NCI-H2081 treated with DMSO at 0.1 percent for 48 hours (cell line): Measurements from ENCODE around the gene GEMIN2.
"Not testable (repeated sequence)": the region's sequence is repeated elsewhere in the genome, so short reads cannot be mapped to it uniquely, and the experiment has no call there.

Experiments
- DNase-seq: peaks from one replicate; lab custom pipeline; 2025; lab: John Stamatoyannopoulos, UW

Gene GEMIN2

GRCh38 chr14:39113685-39114072, 444 bp upstream of the GEMIN2 start:
- DNase-seq, result no peak

DNA sequence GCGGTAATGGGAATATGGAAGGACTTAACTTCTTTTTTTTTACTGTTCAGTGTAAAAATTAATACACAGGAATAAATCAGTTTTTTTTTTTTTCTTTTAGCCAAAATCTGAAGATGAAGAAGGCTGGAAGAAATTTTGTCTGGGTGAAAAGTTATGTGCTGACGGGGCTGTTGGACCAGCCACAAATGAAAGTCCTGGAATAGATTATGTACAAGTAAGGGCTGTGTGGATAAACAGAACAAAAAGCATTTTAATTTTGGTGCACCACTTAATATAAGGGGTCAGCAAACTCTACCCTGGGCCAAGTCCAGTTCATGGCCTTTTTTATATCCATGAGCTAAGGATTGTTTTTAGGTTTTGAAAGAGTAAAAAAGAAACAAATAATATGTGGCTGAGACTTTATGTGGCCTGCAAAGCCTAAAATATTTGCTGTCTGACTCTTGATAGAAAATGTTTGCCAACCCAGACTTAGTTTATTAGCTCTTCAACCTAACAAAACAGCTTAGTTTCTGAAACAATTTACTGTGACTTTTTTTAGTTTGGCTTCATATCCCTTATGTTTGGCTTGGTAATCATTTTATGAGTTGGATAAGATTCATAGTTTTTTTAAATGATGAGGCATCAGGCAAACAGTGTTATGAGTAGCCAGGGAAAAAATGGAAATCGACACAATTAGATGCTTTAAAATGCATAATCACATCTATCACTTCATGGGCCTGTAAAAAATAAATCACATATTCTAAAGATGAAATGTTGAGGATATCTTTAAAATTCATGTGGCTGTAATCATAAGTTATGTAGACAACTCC, 8.4 kb downstream of the GEMIN2 start:
- DNase-seq, result no peak

DNA sequence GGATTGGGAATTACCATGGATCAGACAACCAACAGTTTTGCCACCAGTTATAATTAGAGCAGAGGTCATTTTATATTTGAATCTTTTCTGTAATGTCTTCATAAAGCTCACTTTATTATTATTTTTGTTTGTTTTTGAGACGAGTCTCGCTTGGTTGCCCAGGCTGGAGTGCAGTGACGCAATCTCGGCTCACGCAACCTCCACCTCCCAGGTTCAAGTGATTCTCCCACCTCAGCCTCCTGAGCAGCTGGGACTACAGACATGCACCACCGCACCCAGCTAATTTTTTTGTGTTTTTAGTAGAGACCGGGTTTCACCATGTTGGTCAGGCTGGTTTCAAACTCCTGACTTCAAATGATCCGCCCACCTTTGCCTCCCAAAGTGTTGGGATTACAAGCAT, 23.7 kb downstream of the GEMIN2 start:
- DNase-seq, result not testable (repeated sequence)

DNA sequence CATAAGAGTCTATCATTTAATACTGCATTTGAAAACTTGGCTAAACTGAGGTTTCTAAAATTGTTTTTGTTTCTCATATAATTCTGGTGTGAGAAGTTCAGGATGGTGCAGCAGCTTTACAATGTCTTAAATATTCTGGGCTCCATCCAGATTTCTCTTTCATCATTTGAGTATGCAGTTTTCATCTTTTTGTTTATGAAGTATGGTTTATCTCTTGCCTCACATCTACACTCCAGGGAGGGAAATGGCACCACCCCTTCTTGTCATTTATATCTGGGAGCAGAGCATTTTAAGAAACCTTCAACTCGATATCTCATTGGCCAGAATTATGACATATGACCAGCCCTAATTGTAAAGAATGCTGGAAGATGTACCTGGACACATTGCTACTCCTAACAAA, 24.3 kb downstream of the GEMIN2 start:
- no peak for DNase-seq

DNA sequence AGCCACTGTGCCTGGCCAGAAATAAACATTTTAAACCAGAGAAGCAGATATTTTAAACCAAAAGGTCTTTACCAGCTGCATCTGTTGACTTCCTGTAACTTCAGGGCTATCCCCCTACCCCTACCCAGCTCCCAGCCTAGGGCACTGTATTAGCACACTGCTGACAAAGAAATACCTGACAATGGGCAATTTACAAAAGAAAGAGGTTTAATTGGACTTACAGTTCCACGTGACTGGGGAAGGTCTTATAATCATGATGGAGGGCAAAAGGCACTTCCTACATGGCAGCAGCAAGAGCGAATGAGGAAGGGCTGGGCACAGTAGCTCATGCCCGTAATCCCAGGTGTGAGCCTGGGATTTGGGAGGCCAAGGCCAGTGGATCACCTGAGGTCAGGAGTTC, 26.0 kb downstream of the GEMIN2 start:
- no peak for DNase-seq

- DNase-seq, result not testable (repeated sequence)
Observed at GRCh38 chr14:39141623-39142022, 27.5 kb downstream of the GEMIN2 start.

DNA sequence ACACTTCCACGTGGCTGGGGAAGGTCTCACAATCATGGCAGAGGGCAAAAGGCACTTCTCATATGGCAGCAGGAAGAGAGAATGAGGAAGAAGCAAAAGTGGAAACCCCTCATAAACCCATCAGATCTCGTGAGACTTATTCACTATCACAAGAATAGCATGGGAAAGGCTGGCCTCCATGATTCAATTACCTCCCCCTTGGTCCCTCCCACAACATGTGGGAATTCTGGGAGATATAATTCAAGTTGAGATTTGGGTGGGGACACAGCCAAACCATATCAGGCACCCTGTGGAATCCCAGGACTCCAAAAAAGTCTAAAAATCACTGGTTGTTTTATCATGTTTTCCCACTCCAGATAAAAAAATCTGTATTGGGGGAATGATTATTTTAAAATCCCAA, 29.1 kb downstream of the GEMIN2 start:
- DNase-seq, result not testable (repeated sequence)

GRCh38 chr14:39145266-39145966, 31.3 kb downstream of the GEMIN2 start:
- no peak for DNase-seq

DNA sequence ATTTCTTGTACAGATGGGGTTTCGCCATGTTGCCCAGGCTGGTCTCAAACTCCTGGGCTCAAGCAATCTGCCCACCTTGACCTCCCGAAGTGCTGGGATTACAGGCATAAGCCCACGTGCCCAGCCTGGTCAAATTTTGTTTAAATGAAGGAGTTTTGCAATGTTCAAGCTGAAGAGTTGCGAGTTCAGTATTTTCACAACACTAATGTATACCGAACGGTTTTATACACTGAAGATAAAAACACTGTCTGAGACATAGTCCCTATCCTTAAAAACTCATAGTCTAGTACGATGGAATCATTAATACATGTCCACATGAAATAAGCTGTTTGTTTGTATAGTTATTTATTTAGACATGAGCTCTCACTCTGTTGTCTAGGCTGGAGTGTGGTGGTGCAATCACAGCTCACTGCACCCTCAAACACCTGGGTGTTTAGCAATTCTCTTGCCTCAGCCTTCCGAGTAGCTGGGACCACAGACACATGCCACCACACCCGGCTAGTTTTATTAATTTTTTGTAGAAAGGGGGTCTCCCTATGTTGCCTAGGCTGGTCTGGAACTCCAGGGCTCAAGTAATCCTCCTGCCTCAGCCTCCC, 40.6 kb downstream of the GEMIN2 start:
- no peak for DNase-seq

GRCh38 chr14:39157491-39157890, 43.4 kb downstream of the GEMIN2 start:
- no peak for DNase-seq

DNA sequence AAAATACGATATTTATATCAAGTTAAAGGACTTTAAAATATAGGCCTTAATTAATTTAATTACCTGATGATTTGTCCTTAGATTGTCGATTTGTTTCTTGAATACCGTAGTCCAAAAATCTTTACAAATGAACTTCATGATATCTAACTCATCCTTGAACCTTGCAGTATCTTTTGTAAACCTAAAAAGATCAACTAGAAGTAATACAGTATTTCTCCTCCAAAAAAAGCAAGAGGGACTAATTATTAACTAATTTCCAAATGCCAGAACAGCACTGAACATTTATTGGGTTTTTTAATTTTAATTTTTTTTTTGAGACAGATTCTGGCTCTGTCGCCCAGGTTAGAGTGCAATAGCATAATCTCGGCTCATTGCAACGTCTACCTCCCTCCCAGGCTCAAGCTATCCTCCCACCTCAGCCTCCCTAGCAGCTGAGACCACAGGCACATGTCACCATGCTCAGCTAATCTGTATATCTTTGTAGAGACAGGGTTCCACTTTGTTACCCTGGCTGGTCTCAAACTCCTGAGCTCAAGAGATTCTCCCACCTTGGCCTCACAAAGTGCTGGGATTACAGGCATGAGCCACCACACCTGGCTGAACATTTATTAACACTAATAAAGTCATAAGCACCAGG, 44.2 kb downstream of the GEMIN2 start:
- no peak for DNase-seq

GRCh38 chr14:39160494-39160893, 46.4 kb downstream of the GEMIN2 start:
- DNase-seq, result no peak

DNA sequence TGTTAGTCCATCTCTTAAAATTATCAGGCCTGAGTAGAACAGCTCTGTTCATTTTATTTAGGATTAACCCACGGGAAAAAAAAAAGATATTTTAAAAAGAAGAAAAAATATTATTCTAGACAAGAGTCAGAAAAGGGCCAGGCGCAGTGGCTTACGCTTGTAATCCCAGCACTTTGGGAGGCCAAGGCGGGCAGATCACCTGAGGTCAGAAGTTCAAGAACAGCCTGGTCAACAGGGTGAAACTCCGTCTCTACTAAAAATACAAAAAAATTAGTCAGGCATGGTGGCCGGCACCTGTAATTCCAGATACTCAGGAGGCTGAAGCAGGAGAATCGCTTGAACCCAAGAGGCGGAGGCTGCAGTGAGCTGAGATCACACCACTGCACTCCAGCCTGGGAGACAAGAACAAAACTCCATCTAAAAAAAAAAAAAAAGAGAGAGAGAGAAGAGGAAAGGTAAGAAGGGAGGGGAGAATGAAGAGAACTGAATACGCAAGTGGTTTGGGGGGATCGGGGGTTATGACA, 53.7 kb downstream of the GEMIN2 start:
- DNase-seq, result not testable (repeated sequence)

DNA sequence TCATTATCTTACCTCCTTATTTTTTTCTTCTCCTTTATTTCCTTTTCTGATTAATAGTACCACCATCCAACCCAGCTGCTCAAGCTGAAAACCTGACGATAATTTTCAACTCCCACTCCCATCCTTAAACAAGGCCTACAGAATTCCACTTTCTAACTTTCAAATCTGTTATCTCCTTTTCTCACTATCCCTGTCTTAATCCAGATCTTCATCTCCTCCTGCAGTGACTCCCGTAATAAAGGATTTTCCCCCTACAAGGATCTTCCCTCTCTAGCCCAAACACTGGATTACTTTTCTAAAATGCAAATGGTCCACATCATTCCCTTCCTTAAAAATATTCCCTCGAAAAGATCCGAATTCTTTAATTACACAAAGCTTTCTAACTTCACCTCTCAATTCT, 54.5 kb downstream of the GEMIN2 start:
- no peak for DNase-seq

- no peak for DNase-seq
Observed at GRCh38 chr14:39169541-39169900, 55.4 kb downstream of the GEMIN2 start.

DNA sequence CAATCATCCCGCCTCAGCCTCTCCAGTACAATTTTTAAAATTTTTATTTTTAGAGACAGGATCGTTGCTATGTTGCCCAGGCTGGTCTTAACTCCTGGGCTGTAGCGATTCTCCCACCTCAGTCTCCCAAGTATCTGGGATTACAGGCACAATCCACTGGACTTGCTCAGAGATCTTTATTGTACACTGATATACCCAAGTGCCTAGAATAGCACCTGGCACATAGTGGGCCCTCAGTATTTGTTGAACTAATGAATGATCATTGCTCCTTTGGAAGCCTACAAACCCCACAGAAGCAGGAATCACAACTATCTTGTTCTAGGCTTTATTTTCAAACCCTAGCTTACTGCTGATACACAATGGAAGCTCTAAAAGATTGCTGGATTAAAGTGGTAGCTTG, 59.1 kb downstream of the GEMIN2 start:
- DNase-seq, result no peak

DNA sequence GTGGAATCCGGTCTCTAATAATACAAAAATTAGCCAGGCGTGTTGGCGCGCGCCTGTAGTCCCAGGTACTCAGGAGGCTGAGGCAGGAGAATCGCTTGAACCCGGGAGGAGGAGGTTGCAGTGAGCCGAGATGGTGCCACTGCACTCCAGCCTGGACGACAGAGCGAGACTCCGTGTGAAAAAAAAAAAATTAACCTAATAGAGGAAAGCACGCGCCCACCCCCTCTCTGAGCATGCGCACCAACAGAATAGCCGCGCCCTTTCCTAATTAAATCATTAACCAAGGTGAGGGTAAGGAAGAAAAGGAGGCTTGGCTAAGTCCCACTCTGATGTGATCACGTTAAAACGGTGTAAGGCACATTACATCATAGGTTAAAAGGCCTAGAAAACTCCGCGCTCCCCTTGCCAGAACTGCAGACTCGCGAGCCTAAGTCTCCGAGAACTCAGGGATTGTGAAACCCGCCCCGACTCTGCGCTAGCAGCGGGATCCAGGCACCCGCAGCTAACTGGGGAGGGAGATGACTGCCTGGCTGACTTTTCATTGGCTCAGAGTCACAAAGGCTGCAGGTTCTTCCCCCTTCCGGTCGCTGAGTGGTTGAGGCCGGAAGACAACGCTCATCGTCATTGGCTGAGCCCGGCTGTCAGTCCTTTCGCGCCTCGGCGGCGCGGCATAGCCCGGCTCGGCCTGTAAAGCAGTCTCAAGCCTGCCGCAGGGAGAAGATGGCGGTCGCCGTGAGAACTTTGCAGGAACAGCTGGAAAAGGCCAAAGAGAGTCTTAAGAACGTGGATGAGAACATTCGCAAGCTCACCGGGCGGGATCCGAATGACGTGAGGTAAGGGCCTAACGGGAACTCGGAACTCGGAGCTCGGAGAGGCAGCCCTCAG, 60.7 kb downstream of the GEMIN2 start, which contains the start of gene PNN:
Gene PNN, plus strand, starts transcription at position 695 of the 885 bp plus-strand sequence. Its CDS starts 26 bp downstream, at position 721.
- peak; percentile 97 for DNase-seq

DNA sequence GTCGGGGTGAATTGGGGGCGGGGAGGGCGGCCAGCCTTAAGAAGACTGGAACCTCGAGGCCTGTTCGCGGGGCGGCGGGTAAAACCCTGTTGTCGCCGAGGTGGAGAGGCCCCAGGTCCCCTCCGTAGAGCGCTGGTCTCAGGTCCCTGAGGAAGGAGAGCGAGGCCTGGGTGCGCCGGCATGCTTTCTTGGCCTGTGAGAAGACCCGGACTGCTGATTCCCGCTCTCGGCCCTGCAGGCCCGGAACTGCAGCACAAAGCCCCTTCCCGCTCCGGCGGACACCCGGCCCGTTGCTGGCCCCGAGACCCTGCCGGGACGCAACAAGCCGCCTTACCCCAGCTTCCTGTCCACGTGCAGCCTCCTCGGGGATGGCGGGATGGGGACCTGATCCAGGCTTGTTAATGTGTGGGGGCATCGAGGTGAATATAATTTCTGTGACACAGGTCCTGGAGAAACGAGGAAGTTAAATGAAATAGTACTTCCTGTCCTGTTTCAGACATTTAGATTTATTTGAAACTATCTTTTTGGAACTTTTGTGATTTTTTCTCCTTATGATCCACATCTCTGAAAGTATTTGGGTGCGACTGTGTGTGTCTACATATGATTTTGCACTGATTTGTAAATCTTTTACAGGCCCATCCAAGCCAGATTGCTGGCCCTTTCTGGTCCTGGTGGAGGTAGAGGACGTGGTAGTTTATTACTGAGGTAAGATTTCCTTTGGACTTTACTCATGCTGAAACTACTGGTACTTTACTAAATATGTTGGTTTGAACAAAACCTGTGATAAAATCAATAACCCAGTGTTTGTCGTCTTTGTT, 61.5 kb downstream of the GEMIN2 start:
- no peak for DNase-seq

- DNase-seq, result no peak
Observed at GRCh38 chr14:39176263-39177167, 62.4 kb downstream of the GEMIN2 start.
